ENCODE data around the gene PSMB5. TPM values are rescaled to one million over a fixed set of nuclear protein-coding genes. Genes with fewer than 3 reads are reported as not detected.

Gene PSMB5
- total and polyA plus RNA-seq, 2 of the 13 experiments (the other 11 are each of a cell fraction or from before 2014, with no cell fraction given), result 705 to 871 TPM

DNA sequence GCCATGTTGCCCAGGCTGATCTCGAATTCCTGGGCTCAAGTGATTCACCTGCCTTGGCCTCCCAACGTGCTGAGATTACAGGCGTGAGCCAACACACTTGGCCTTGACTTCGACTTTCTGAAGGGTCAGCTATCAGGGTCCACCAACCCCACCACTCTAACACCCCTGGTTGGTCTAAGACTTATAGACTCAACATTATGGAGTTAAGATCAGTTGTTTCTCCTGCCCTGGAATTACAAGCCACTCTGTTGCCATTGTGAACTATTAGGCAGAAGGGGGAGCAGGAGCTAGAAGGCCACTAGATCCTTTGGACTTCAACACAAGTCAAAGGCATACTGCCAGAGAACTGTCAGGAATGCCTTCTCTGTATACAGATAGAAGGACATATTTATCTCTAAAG, 5.4 kb upstream of the PSMB5 start (continued):
- TF ChIP-seq ZNF431 (CRISPR knock-in tag; IDR thresholded peaks at IDR 0.05; ENCODE audit: borderline replicate concordance, low read depth) (0 out of 2 replicates have a peak, but pooled peaks have one; percentile 39), NKX3-1 (CRISPR knock-in tag; IDR thresholded peaks at IDR 0.05) (no peak), PHF21A (CRISPR knock-in tag; IDR thresholded peaks at IDR 0.05) (peak; percentile 33; the same call in 1 of the 2 replicates), HNRNPL (IDR thresholded peaks at IDR 0.05; ENCODE audit: low read depth, low read length) (no peak), POGZ (CRISPR knock-in tag; IDR thresholded peaks at IDR 0.05) (no peak), PAX8 (CRISPR knock-in tag; IDR thresholded peaks at IDR 0.05; ENCODE audit: borderline replicate concordance) (no peak), SRSF9 (IDR thresholded peaks at IDR 0.05; ENCODE audit: borderline replicate concordance, insufficient read depth, low read depth, low read length, poor library complexity, severe bottlenecking) (no peak), ZEB1 (IDR thresholded peaks at IDR 0.05; ENCODE audit: insufficient replicate concordance, low read depth) (no peak), RXRA (CRISPR knock-in tag; IDR thresholded peaks at IDR 0.05) (no peak), IKZF4 (CRISPR knock-in tag; IDR thresholded peaks at IDR 0.05; ENCODE audit: borderline replicate concordance, low read depth, not compliant biosample characterization) (peak; percentile 3), RAD21 (CRISPR knock-in tag; IDR thresholded peaks at IDR 0.05) (no peak), RFX1 (IDR thresholded peaks at IDR 0.05) (no peak), SPEN (CRISPR knock-in tag; IDR thresholded peaks at IDR 0.05; ENCODE audit: low read depth) (no peak), NR2F2 (IDR thresholded peaks at IDR 0.05; ENCODE audit: borderline replicate concordance, low read depth) (no peak), RORA (CRISPR knock-in tag; IDR thresholded peaks at IDR 0.05) (0 out of 2 replicates have a peak, but pooled peaks have one; percentile 52), HDAC1 (CRISPR knock-in tag; IDR thresholded peaks at IDR 0.05) (no peak), WIZ (CRISPR knock-in tag; IDR thresholded peaks at IDR 0.05) (no peak), ASH2L (IDR thresholded peaks at IDR 0.05; ENCODE audit: insufficient read length, low read depth, low read length) (no peak), RFX3 (CRISPR knock-in tag; IDR thresholded peaks at IDR 0.05) (no peak), MAZ (IDR thresholded peaks at IDR 0.05; ENCODE audit: borderline replicate concordance, low read depth, low read length) (no peak), MAZ (CRISPR knock-in tag; IDR thresholded peaks at IDR 0.05; ENCODE audit: low read depth) (no peak), ZNF329 (CRISPR knock-in tag; IDR thresholded peaks at IDR 0.05; ENCODE audit: low read depth) (no peak), KDM2A (CRISPR knock-in tag; IDR thresholded peaks at IDR 0.05; ENCODE audit: borderline replicate concordance, low read depth) (no peak), ZMYM4 (CRISPR knock-in tag; IDR thresholded peaks at IDR 0.05) (no peak)
- TF ChIP-seq, protein P1, sequence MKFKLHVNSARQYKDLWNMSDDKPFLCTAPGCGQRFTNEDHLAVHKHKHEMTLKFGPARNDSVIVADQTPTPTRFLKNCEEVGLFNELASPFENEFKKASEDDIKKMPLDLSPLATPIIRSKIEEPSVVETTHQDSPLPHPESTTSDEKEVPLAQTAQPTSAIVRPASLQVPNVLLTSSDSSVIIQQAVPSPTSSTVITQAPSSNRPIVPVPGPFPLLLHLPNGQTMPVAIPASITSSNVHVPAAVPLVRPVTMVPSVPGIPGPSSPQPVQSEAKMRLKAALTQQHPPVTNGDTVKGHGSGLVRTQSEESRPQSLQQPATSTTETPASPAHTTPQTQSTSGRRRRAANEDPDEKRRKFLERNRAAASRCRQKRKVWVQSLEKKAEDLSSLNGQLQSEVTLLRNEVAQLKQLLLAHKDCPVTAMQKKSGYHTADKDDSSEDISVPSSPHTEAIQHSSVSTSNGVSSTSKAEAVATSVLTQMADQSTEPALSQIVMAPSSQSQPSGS (CRISPR knock-in tag; IDR thresholded peaks at IDR 0.05), result no peak
- TF ChIP-seq, protein P2, sequence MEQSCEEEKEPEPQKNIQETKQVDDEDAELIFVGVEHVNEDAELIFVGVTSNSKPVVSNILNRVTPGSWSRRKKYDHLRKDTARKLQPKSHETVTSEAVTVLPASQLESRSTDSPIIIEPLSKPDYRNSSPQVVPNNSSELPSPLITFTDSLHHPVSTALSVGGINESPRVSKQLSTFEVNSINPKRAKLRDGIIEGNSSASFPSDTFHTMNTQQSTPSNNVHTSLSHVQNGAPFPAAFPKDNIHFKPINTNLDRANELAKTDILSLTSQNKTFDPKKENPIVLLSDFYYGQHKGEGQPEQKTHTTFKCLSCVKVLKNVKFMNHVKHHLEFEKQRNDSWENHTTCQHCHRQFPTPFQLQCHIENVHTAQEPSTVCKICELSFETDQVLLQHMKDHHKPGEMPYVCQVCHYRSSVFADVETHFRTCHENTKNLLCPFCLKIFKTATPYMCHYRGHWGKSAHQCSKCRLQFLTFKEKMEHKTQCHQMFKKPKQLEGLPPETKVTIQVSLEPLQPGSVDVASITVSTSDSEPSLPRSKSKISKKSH (CRISPR knock-in tag; IDR thresholded peaks at IDR 0.05; ENCODE audit: borderline replicate concordance), result no peak
- TF ChIP-seq, protein P3, sequence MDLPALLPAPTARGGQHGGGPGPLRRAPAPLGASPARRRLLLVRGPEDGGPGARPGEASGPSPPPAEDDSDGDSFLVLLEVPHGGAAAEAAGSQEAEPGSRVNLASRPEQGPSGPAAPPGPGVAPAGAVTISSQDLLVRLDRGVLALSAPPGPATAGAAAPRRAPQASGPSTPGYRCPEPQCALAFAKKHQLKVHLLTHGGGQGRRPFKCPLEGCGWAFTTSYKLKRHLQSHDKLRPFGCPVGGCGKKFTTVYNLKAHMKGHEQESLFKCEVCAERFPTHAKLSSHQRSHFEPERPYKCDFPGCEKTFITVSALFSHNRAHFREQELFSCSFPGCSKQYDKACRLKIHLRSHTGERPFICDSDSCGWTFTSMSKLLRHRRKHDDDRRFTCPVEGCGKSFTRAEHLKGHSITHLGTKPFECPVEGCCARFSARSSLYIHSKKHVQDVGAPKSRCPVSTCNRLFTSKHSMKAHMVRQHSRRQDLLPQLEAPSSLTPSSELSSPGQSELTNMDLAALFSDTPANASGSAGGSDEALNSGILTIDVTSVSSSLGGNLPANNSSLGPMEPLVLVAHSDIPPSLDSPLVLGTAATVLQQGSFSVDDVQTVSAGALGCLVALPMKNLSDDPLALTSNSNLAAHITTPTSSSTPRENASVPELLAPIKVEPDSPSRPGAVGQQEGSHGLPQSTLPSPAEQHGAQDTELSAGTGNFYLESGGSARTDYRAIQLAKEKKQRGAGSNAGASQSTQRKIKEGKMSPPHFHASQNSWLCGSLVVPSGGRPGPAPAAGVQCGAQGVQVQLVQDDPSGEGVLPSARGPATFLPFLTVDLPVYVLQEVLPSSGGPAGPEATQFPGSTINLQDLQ (CRISPR knock-in tag; IDR thresholded peaks at IDR 0.05), result peak; percentile 71; the same call in 1 of the 2 replicates
